GM23338 (cell line): ENCODE data around the gene CNTN1.

Experiments used
- CREB1 ChIP-seq: fragments of 250-450 bp; sonication (Bioruptor Pico); IDR thresholded peaks from 2 replicates; pipeline ENCODE4 v1.5.0; 2020; ENCODE audit warnings: low read depth, mild to moderate bottlenecking, moderate library complexity
- CTCF ChIP-seq, 2 experiments: fragments of 200-600 bp in 1 of 2; sonication (generic) in 1 of 2; conservative IDR thresholded peaks; 2 replicates each; pipeline versions ENCODE4 v1.5.1 to v1.6.1; 2016 to 2017; ENCODE audit warnings: antibody characterized with exemption in 2 of 2, low read depth in 2 of 2, mild to moderate bottlenecking in 2 of 2, moderate library complexity in 1 of 2
- ETS1 ChIP-seq: IDR thresholded peaks from 2 replicates; pipeline ENCODE4 v1.6.1; 2016; ENCODE audit warnings: antibody characterized with exemption
- EZH2 ChIP-seq: fragments of 200-600 bp; sonication (generic); IDR thresholded peaks from one replicate; pipeline ENCODE4 v1.8.0; 2017; ENCODE audit warnings: antibody characterized with exemption, mild to moderate bottlenecking, low read depth; ENCODE audit not compliant: unreplicated experiment
- EZH2phosphoT487 ChIP-seq: fragments of 200-600 bp; sonication (generic); IDR thresholded peaks from one replicate; pipeline ENCODE4 v1.8.1; 2018; ENCODE audit warnings: antibody characterized with exemption; ENCODE audit not compliant: unreplicated experiment
- JUNB ChIP-seq: IDR thresholded peaks from one replicate; pipeline ENCODE4 v1.6.1; 2016; ENCODE audit warnings: antibody characterized with exemption; ENCODE audit not compliant: unreplicated experiment
- NANOG ChIP-seq: IDR thresholded peaks from 2 replicates; pipeline ENCODE4 v1.6.1; 2016; ENCODE audit warnings: antibody characterized with exemption, borderline replicate concordance
- POLR2AphosphoS5 ChIP-seq: IDR thresholded peaks from 2 replicates; pipeline ENCODE4 v1.6.1; 2016; ENCODE audit warnings: antibody characterized with exemption, low read depth
- REST ChIP-seq: IDR thresholded peaks from one replicate; pipeline ENCODE4 v1.6.1; 2018; ENCODE audit warnings: antibody characterized with exemption; ENCODE audit not compliant: unreplicated experiment
- STAT1 ChIP-seq: IDR thresholded peaks from one replicate; pipeline ENCODE4 v1.6.1; 2016; ENCODE audit warnings: antibody characterized with exemption; ENCODE audit not compliant: unreplicated experiment
- ZNF114 ChIP-seq: fragments of 250-450 bp; sonication (Bioruptor Pico); IDR thresholded peaks from 2 replicates; pipeline ENCODE4 v1.5.0; 2020; ENCODE audit warnings: mild to moderate bottlenecking, moderate library complexity
- ZNF331 ChIP-seq: fragments of 250-450 bp; sonication (Bioruptor Pico); IDR thresholded peaks from 2 replicates; pipeline ENCODE4 v1.5.0; 2020; ENCODE audit warnings: low read depth, mild to moderate bottlenecking, moderate library complexity
- ZNF462 ChIP-seq: fragments of 250-450 bp; sonication (Bioruptor Pico); IDR thresholded peaks from 2 replicates; pipeline ENCODE4 v1.5.0; 2020; ENCODE audit warnings: mild to moderate bottlenecking, moderate library complexity

- TF ChIP-seq JUNB (no peak), CTCF (conservative IDR thresholded peaks at IDR 0.05; ENCODE audit: low read depth in 2 of 2) (no peak), EZH2 (no peak), REST (no peak), EZH2phosphoT487 (no peak), POLR2AphosphoS5 (no peak), CREB1 (no peak), ZNF462 (no peak), STAT1 (no peak), NANOG (no peak), ZNF331 (no peak), ETS1 (no peak), ZNF114 (no peak)
Observed at GRCh38 chr12:40907115-40907527, 214.9 kb downstream of the CNTN1 start.
